DMS53 treated with DMSO at 0.1 percent for 48 hours (cell line): Measurements from ENCODE around the gene GLCE.
"Not testable (repeated sequence)": the region's sequence is repeated elsewhere in the genome, so short reads cannot be mapped to it uniquely, and the experiment has no call there.

Experiments used
- DNase-seq: peaks from one replicate; lab custom pipeline; 2025; ENCODE audit not compliant: unreplicated experiment; lab: John Stamatoyannopoulos, UW

The GLCE gene

DNA sequence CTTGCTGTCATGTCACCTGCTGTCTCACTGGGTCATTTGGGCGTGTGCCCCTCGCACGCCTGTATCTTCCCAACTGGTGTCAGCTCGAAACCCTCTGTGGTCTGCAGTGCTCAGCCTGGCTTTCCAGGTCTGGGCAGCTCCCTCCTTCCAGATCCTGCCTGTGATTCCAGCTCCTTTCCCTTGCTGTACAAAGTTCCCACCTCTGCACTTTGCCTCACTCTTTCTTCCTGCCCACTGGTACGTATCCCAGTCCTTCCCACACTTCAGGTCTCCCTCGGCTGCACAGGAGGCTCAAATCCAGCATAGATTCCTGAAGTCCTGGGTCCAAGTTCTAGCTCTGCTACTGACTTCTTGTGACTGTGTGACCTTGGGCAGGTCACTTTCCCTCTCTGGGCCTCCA is 136.2 kb downstream of the GLCE start:
- DNase-seq: no peak

DNA sequence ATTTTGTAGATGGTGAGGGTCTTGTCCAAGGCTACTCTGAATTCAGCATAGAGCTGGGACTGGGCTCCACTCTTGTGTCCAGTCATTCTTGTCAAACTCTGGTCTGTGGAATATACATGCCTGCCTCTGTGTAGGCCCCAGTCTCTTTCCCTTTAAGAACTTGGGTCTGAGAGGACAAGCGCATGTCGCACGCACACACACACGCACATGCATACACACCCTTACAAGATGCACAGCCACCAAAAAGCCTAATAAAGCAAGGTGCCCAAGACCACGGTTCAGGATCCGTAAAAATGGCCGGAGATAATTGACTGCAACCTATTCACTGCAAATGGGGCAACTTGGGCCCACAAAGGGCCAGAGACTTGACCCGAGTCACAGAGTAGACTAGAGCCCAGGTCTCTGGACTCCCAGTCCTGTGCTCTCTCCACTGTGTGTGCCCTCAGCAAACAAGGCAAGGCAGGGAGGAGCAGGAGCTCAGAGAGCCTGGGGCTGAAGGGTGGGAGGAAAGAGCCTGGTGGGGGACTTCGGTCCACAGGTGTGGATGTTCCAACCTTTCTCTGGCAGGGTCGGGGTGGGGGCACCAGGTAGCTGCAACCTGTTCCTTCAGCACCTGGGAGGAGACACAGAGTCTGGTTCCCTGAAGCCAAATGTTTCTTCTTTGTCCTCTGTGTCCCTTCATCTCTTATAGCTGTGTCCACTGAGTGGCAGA is 137.4 kb downstream of the GLCE start:
- DNase-seq: no peak

DNA sequence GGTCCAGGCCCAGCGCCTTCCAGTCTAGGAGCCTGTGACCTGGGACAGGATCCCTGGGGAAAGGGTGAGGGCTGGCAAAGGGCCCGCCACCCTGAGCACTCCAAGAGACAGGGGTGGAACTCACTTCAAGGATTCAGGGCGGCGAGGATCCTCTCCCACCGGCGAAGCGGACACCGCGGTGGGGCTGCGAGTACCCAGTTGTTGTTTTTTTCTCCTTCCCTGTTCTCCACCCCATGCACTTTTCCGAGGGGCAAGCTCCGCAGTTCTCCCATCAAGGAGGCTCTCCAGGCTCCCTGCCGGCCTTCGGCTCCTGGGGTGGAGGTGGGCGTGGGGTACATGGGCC is 137.9 kb downstream of the GLCE start:
- no peak for DNase-seq

DNA sequence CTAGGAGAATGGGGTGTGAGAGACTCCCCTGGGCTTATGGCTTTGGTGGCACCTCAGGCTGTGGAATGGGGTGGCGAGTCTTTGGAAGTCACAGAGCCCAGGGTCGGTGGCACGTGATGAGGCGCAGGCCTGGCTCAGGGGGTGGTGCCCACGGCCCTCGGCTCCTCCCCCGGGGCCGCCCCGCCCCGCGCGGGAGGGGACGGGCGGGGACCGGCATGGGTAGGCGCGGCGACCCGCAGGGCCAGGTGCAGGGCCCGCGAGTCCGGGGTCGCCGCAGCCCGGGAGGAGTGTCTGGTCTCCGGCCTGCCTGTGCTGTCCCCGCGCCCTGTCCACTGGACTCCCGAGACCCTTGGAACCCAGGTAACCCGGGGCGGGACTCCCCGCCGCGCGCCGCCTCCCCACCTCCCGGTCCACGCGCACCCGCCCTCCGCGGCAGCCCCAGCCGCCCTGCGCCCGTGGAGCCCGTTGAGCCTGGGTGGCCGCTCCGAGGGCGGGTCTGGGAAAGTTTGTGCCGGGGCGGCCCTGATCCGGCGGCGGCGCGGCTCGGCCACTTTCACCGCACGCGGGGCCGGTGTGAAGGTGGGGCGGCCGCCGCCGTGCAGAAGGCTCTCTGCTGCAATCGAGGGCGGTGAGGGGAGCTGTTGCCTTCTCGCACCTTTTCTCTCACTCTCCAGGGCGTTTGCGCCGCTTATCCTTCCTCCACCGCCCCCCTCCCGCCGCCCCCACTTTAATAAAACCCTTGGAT is 138.4 kb downstream of the GLCE start, which contains the start of gene PAQR5:
Gene PAQR5 (plus strand): TSS at position 216 of the 745 bp plus-strand sequence. CDS start 61,169 bp downstream, outside the sequence.
- DNase-seq: no peak

DNA sequence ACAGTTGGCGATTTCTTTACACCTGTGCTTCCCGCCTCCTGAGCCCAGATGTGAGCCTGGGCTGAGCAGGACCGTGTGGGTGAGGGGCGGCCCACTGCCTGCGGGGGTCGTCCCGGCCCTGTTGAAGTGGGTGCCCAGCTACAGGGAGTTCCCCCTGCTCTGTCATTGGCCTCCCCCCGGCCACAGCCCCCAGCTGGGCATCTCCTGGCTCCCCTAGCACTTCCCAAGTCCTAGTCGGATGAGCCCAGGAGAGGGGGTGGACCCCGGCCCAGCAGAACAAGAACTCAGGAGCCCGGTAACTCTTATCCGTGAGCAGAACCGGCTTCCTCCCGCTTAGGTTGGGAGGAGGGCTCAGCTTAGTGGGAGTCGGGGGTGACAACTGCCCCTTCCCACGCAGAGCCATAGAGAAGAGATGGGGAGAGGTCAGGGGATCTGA is 139.0 kb downstream of the GLCE start:
- no peak for DNase-seq

DNA sequence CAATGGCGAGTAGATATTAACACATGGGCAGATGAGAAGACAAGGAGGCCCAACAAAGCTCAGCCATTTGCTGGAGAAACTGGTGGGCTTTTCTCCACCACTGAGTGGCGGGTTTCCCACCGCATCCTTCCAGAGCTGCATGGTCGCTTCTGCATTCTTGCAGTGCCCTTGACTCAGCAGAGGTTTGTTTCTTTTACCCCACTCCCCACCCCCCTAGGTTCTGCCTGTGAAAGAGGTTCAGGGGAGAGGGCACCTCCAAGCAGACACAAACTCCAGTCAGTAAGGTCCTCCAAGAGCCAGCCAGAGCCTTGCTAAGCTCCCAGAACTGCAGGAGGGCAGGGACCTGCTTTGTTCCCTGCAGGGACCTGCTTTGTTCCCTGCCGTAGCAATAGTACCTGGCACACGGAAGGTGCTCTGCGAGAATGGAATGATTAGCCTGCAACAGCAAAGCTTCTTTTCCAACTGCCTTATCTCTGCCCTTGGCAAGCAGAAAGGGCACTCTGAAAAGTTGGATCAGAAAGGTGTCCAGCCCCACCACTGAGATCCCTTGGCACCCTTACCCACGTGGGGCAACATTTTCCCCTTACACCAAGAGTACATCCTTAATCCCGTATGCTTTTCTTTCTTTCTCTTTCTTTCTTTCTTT is 139.6 kb downstream of the GLCE start:
- DNase-seq: peak; percentile 11

DNA sequence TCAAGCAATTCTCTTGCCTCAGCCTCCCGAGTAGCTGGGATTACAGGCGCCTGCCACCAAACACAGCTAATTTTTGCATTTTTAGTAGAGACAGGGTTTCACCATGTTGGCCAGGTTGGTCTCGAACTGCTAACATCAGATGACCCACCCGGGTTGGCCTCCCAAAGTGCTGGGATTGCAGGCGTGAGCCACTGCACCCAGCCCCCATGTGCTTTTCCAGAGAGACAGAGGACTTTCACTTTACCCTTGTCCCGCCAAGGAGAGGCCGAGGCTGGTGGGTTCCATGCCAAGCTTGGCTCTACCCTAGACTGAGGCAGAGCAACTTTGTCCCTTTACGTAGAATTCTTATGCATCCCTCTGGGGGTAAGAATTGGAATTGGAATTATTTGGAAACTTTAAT is 140.7 kb downstream of the GLCE start:
- DNase-seq: not testable (repeated sequence)

DNA sequence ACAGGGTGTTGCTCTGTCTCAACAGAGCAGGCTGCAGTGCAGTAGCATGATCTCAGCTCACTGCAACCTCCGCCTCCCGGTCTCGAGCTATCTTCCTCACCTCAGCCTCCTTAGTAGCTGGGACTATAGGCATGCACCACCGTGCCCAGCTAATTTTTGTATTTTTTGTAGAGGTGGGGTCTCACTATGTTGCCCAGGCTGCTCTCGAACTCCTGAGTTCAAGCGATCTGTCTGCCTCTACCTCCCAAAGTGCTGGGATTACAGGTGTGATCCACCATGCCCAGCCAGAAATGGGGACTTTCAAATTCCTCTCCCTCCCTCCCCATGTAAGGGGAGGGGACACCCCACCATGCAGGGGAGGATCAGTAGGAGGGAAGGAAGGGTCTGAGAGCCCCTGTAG is 141.7 kb downstream of the GLCE start:
- DNase-seq: not testable (repeated sequence)

DNA sequence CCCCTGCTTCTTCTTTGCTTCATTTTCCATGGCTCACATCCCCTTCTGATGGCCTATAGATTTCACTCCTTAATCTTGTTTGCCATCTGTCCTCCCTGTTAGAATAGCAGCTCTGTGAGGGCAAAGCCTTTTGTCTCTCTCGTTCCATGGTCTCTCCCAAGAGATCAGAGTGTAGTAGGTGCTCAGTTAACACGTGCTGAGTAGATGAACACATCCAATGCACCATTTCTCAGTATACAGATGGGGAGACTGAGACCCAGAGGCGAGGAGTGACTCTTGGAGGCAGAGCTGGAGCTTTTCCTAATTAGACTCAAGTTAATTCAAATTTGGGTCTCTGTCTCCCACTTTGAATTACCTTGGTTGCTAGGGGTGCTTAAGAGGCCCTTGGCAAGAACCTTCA is 142.5 kb downstream of the GLCE start:
- no peak for DNase-seq

DNA sequence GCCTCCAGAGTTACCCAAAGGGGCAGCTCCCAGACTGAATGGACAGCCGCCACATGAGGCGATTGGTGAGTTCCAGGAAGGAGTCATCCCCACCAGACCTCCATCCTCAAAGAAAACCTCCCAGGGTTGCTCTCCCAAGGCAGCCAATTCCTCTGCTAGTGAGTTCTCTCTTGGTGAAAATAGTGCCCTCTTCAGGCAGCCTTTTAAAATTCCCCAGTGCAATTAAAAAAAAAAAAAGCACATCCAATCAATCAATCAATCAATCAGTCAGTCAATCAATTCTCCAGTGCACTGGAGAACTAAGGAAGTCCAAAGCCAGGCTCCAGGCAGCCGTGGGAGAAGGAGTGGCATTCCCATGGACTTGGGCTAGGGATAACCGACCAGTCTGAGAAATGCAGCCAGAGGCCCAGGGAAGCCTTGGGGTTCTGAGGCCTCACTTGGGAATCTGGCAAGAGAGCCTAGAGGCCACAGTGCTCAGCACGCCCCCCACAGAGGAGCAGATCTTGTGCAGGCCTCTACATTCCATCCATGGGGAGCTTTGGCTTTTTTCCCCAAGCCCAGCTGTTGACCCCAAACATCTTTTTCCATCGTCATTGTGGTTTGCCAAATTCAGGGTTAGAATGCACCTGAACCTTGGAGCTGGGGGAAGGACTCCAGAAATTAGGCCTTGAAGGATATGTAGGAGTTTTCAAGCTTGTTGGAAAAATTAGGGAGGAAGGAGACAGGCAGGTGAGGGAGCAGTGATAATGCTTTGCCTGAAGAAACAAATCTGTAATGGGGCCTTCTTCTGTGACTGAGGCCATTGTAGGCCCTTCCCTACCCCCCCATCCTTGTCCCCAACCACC is 143.1 kb downstream of the GLCE start:
- DNase-seq: no peak

DNA sequence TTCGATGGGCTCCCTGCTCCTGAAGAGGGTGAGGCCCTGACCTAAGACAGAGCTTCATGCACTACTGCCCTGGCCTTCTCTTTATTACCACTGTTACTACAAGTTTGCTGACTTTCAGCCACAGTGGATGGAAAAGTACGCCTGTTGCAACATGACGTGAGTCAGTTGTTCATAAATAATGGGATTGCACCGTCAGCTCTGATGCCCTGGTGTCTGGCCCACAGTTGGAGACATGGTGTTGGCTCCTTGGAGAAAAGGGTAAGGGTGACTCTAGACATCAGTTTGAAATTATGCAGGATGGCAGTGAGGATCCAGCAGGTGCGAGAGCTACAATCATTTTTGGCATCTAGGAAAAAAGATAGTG is 143.7 kb downstream of the GLCE start:
- DNase-seq: no peak

DNA sequence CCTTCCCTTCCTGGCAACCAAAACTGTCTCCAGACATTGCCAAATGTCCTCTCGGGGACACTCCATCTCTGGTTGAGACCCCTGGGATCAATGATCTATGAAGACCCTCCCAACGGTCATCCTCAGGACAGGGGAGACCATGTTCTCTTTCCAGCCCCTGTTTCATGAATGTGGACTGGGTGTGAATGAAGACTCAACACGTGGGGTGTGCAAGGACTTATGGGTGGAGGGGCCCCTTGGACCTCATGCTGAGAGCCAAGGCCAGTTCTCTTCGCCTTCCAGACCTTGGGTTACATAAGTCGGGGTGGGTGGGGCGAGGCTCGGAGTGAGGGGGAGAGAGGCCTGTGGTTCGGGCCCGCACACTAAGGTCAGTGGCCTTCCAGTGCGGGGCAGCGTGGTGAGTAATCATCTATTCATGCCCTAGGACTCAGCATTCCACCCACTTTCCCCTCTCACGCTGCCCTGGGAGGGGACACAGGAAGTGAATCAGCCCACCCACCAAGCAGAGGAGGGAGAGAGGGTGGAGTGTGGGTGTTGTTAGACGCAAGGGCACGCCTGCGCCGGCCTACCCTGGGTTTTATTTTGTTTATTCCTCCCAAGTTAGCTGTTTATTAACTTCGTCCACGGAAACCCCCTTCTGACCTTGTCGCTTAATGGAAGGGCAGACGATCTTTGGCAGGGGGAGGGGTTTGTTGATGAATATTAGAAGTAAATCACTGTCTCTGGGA is 144.9 kb downstream of the GLCE start:
- DNase-seq: no peak

DNA sequence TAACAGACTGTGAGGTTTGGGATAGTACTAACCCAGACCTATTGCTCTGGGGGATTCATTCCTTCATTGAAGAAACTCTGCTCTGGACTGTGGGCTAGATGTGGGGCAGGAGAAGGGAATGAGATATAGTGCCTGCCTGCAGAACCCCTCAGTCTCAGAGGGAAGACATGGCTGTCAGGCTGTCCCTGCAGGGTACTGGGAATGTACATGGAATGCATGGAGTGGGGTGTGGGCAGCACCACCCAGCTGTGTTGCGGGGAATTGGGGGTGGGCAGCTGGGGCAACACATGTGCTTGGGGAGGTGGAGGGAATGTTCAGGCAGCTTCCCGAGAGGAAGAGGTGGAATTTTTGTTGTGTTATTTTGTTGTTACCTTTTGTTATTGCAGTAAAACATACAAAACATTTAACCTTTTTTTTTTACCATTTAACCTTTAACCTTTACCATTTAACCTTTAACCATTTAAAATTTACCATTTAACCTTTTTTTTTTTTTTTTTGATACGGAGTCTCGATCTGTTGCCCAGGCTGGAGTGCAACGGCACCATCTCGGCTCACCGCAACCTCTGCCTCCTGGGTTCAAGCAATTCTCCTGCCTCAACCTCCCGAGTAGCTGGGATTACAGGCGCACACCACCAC is 145.6 kb downstream of the GLCE start:
- no peak for DNase-seq

DNA sequence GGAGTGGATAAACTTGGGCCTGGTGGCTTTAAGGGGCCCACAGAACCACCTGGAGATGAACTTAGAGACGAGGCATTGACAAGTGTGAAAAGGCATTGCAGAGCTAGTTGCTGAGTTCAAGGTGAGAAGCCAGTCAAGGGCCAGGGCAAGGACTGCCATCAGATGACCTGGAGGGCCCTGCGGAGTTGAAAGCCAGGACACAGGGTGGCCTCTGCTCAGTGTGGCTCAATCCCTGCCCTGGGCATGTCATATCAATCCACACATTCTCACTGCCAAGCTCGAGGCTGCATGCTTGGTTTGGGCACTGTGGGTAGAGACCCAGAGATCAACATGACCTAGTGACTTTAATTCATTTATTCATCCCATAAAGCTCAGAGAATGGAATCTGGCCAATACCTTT is 147.5 kb downstream of the GLCE start:
- DNase-seq: no peak

DNA sequence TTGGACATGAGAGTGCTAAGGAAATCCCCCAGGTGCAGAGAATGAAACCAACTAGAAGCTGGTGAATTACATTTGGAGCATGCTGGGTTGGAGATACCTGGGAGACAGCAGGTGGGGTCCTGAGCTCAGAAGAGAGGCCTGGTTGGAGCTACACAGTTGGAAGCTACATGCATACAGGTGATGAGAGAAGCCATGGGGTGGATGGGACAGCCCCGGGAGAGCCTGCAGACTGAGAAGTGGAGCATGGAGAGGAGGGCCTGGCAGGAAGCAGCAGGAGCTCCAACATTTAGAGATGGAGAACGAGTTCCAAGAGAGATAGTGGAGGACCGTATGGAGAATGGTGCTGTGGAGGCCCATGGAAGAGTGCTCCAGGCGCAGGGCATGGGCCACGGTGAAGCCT is 148.5 kb downstream of the GLCE start:
- no peak for DNase-seq

DNA sequence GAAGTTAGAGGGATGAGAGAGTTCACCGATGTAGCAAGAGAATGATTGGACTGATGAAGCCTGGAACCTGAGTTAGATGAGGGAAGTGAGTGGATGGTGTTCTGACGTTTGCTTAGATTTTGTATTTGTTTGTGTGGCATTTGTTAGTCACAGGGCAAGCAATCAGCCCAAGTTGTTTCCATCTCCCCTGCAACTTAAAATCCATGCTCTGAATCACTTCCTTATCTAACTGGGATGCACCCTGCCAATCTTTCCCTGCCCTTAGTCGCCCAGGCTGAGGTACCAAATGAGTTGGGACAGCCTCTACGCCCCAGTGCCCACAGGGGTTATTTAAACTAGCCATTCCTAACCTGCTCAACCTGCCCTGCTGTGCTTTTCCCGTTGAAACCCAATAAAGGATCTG is 150.9 kb downstream of the GLCE start:
- DNase-seq: no peak

DNA sequence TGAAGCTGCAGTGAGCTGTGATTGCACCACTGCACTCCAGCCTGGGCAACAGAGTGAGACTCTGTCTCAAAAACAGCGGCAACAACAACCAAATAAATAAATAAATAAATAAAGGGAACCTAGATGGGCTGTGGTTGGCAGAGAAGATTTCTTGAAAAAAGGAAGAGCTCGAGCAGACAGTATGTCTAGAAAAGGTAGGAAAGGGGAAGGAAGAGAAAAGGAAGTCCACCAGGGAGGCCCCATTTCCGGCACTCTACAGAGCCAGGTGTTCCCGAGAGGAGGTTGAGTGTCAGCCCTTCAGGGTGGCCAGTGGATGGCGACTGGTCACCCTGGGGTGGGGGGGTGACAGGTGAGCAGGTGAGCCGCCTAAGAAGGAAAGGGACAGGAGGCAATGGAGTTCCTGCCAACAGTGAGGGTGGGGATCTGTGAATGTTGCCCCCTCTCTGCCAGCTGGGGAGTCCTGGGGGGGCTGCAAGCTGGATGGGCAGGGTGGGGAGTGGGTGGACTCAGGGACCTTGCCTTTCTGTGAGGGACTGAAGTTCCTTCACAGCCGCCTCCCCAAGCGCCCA is 153.1 kb downstream of the GLCE start:
- no peak for DNase-seq

DNA sequence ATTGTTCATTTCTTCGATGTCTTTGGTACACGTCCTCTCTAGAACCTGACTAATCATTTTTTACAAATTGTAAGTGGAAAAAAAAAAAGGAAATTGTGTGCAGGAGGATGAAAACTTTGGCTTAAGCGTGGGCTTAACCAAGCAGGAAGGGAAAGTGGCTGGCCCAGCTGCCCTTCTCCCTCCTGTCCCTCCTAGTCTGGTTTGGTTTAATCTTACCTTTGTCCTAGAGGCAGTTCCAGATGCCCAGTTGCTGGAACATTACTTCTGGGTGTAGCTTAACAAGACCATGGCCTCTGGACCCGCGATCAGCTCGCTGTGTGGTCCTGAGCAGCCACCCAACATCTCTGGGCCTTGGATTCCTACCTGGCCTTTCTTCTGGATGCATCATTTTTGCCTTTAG is 153.7 kb downstream of the GLCE start:
- no peak for DNase-seq

DNA sequence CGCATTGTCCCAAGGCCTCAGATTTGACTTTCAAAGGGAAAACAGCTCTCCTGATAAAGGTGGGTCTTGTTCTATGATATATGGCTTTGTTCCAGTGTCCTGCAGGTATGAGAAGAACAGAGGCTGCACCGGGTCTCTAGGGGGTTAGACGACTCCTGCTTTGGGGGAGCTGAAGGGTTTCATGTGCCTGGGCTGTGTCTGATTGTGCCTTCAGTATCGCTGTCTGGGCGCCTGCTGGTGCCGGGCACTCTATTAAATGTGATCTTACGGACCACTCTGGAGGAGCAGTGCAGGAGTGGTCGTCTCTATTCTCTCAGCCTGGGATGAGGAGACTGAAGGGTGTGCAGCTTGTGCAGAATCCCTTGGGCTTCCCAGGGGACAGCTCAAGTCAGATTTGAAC is 154.3 kb downstream of the GLCE start:
- DNase-seq: no peak
